Activated CD4-positive, alpha-beta T cell treated with anti-CD3 and anti-CD28 coated beads, Interleukin-2, amount 10 ng/mL, durations not matched to agents 24 days and 14 days (primary cell): ENCODE measurements around the gene NT5DC3. TPM values are rescaled to one million over a fixed set of nuclear protein-coding genes. Genes with fewer than 3 reads are reported as not detected.
"Not testable (repeated sequence)": the region's sequence is repeated elsewhere in the genome, so short reads cannot be mapped to it uniquely, and the experiment has no call there.

Experiments
- DNase-seq: peaks from one replicate; pipeline ENCODE4 v3.0.0; 2022
- H3K27ac Mint-ChIP-seq: one replicate; pipeline ENCODE4 v1.8.0; 2022; ENCODE audit warnings: mild to moderate bottlenecking, mixed read lengths
- H3K27me3 Mint-ChIP-seq: one replicate; pipeline ENCODE4 v1.8.0; 2022; ENCODE audit warnings: mixed read lengths
- H3K36me3 Mint-ChIP-seq: one replicate; pipeline ENCODE4 v1.8.0; 2022; ENCODE audit warnings: low read depth, mild to moderate bottlenecking, mixed read lengths
- H3K4me1 Mint-ChIP-seq: one replicate; pipeline ENCODE4 v1.8.0; 2021; ENCODE audit warnings: mixed read lengths
- H3K4me3 Mint-ChIP-seq: one replicate; pipeline ENCODE4 v1.8.0; 2022; ENCODE audit warnings: mild to moderate bottlenecking, moderate library complexity, mixed read lengths
- H3K9me3 Mint-ChIP-seq: one replicate; pipeline ENCODE4 v1.8.0; 2021; ENCODE audit warnings: mixed read lengths
- intact Hi-C: fragments of 100-400 bp; cut with micrococcal nuclease; formaldehyde crosslinking; loops from one replicate; pipeline ENCODE4 v1.15.1; 2023
- total RNA-seq: library from RNA; stranded (reverse); gene quantifications from 2 replicates; pipeline ENCODE4 v1.2.3, GENCODE V29; 2022

NT5DC3 gene
- total RNA-seq, 1 donor from 2014 or later, result 14.9 TPM

DNA sequence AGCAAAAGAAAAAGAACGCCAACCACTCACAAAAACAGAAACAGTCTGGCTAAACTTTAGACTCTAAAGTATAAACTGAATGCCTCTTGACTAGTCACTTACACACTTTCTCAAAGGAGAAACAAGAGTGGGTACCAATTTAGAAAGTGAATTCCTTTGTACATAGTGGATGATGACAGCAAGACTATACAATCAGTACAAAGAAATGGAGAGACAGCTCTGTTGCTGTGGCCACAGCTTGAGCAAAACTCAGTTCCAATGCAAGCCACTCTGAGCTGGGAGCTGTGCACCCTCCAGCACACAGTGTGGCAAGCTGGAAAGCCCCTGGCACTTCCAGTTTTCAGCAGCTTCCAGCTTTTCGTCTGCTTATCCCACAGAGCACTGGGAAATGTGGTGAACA is 21.7 kb downstream of the NT5DC3 start:
- intact Hi-C loops, result no loop called here
- peaks cover 10% of the 10 kb centered on the region for H3K36me3 Mint-ChIP-seq
- DNase-seq, result no peak
- H3K9me3 Mint-ChIP-seq, result peaks cover 2% of the 10 kb centered on the region
- H3K4me3 Mint-ChIP-seq, result no peak overlapping the region
- H3K27ac Mint-ChIP-seq, result no peak overlapping the region
- no peaks in the 10 kb centered on the region for H3K27me3 Mint-ChIP-seq
- H3K4me1 Mint-ChIP-seq, result peaks cover 3% of the 10 kb centered on the region

DNA sequence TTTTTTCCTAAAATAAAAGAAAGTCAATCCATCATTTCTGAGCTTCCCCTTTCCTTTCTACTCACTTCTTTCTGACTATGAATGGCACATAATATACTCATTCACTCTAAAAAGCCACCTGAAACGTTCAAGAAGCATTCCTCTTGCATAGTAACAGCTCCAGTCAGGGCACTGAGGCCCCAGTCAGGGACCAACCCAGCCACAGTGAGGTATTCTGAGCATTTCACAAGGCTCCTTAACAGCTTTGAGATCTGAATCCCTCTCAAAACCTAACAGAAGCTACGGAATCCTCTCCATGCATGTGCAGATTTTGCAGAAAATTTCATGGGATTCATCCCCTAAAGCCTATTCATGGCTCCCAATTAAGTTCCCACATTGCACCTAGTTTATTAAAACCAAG is 23.2 kb downstream of the NT5DC3 start:
- H3K27ac Mint-ChIP-seq, result no peak overlapping the region

DNA sequence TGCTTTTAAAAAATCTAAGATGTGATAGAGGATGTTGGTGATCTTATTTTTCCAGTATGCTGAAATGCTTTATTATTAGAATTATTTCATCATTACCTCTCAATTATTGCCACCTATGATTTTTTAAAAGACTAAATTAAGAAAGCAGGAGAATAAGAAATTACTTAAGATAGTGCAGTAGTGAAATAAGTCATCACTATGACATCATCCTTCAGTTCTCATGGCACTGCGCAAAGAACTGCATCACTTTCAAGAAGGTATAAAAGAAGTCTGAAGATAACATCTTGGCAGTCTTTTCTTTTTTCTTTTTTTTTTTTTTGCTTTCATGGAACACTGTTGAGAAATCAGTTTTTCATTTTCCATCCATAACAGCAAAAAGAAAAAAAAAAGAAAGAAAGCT is 24.4 kb downstream of the NT5DC3 start:
- H3K27ac Mint-ChIP-seq, result no peak overlapping the region
- peaks cover 2% of the 10 kb centered on the region for H3K9me3 Mint-ChIP-seq
- H3K27me3 Mint-ChIP-seq, result no peaks in the 10 kb centered on the region
- no peak for DNase-seq
- intact Hi-C loops, result no loop called here
- peaks cover 3% of the 10 kb centered on the region for H3K4me1 Mint-ChIP-seq
- no peak overlapping the region for H3K4me3 Mint-ChIP-seq
- H3K36me3 Mint-ChIP-seq, result peaks cover 13% of the 10 kb centered on the region

More for the DNA sequence above, 23.2 kb downstream of the NT5DC3 start:
- intact Hi-C loops, result no loop called here
- H3K36me3 Mint-ChIP-seq, result peaks cover 13% of the 10 kb centered on the region
- H3K9me3 Mint-ChIP-seq, result peaks cover 2% of the 10 kb centered on the region
- no peak overlapping the region for H3K4me3 Mint-ChIP-seq
- H3K4me1 Mint-ChIP-seq, result peaks cover 3% of the 10 kb centered on the region
- no peaks in the 10 kb centered on the region for H3K27me3 Mint-ChIP-seq
- no peak for DNase-seq

DNA sequence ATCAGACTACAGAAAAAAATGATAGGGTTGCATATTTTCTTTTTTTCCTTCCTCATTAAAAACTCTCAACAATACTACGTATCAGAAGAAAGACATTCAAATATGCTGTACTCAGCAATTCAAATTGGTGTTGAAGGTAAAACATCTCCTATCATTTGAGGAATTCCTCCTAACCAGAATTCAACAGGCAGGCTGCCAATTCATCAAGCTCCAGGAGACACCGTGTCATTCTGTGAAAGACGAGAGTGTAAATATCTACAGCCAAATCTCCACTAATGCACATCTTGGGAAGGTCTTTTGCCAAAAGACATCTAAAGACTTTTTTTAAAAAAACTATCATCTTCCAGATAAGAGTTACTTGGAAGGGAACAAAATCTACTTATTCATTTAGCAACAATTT is 26.6 kb downstream of the NT5DC3 start:
- H3K27me3 Mint-ChIP-seq, result no peaks in the 10 kb centered on the region
- peaks cover 7% of the 10 kb centered on the region for H3K36me3 Mint-ChIP-seq
- no peak overlapping the region for H3K4me3 Mint-ChIP-seq

DNA sequence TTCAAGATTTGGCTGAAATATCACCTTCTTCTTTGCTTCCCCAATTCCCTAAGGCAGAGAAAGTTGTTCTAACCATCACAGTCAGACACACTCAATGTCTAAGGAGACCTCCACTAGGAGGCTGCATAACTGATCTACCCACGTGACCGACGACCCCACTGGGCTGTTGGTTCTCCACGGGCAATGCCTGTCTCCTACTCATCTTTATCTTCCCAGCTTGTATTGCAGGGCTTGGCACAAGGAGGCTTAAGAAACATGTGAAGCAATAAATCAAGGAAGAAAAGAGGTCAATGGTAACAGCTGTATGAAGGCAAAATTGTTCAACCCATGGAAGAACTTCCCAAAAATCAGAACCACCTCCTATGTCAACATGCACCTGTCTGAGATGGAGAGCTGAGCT is 27.1 kb downstream of the NT5DC3 start:
- no peak overlapping the region for H3K27ac Mint-ChIP-seq
- intact Hi-C loops, result no loop called here
- H3K9me3 Mint-ChIP-seq, result no peaks in the 10 kb centered on the region
- no peak overlapping the region for H3K4me3 Mint-ChIP-seq
- H3K4me1 Mint-ChIP-seq, result peaks cover 1% of the 10 kb centered on the region
- no peaks in the 10 kb centered on the region for H3K27me3 Mint-ChIP-seq
- no peak for DNase-seq
- H3K36me3 Mint-ChIP-seq, result peaks cover 6% of the 10 kb centered on the region

More for the DNA sequence above, 26.6 kb downstream of the NT5DC3 start:
- DNase-seq, result no peak
- Mint-ChIP-seq H3K4me1 (peaks cover 3% of the 10 kb centered on the region), H3K27ac (no peak overlapping the region), H3K9me3 (no peaks in the 10 kb centered on the region)
- intact Hi-C loops, result no loop called here

DNA sequence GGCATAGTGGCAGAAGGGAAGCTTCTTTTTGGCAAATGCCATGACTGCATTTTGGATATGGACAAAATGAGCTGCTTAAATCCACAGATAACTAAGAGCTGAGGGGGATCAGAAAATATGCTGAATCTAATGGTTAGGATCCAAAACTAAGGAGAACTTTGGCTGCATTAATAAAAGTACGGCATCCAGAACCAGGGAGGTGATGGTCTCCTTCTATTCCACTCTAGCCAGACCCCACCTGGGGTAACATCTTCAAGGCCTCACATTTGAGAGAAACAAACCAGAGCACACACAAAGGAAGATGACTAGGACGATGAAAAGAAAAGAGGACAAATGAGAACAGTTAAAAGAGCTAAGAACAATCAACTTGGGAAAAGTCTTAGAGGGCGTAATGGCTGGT is 27.6 kb downstream of the NT5DC3 start:
- intact Hi-C loops, result no loop called here
- Mint-ChIP-seq H3K36me3 (peaks cover 5% of the 10 kb centered on the region), H3K9me3 (no peaks in the 10 kb centered on the region), H3K4me1 (no peaks in the 10 kb centered on the region), H3K27me3 (no peaks in the 10 kb centered on the region), H3K4me3 (no peak overlapping the region), H3K27ac (no peak overlapping the region)
- no peak for DNase-seq

GRCh38 chr12:103812789-103813188 is 28.2 kb downstream of the NT5DC3 start:
- Mint-ChIP-seq H3K27me3 (no peaks in the 10 kb centered on the region), H3K27ac (no peak overlapping the region), H3K4me3 (no peak overlapping the region), H3K4me1 (peaks cover 3% of the 10 kb centered on the region), H3K36me3 (peaks cover 5% of the 10 kb centered on the region), H3K9me3 (no peaks in the 10 kb centered on the region)
- intact Hi-C loops, result no loop called here
- no peak for DNase-seq

GRCh38 chr12:103811791-103812190 is 29.2 kb downstream of the NT5DC3 start:
- H3K4me3 Mint-ChIP-seq, result no peak overlapping the region
- no peak for DNase-seq
- peaks cover 3% of the 10 kb centered on the region for H3K4me1 Mint-ChIP-seq
- H3K27ac Mint-ChIP-seq, result no peak overlapping the region
- H3K27me3 Mint-ChIP-seq, result no peaks in the 10 kb centered on the region
- no peaks in the 10 kb centered on the region for H3K9me3 Mint-ChIP-seq
- H3K36me3 Mint-ChIP-seq, result peaks cover 5% of the 10 kb centered on the region
- intact Hi-C loops, result no loop called here

DNA sequence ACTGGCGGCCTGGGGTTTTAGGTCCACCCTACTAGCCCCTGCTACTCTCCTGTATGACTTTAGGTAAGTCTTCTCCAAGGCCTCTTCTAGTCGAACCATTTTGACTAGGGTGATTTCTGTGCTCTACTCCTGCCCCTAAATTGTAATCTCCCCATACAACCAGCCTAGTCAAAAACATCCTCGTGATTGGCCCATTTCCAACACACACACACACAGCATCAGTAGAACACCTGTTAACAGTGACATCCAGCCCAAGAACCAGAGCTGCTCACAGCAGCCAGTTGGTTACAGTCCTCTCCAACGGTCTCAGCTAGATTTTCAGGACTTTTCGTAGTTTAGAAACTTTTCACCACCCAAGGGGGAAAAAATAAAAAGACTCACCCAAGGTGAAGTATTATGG is 30.9 kb downstream of the NT5DC3 start:
- Mint-ChIP-seq H3K36me3 (peaks cover 5% of the 10 kb centered on the region), H3K27ac (no peak overlapping the region), H3K27me3 (no peaks in the 10 kb centered on the region), H3K9me3 (no peaks in the 10 kb centered on the region), H3K4me1 (peaks cover 3% of the 10 kb centered on the region), H3K4me3 (no peak overlapping the region)
- intact Hi-C loops, result no loop called here
- no peak for DNase-seq

GRCh38 chr12:103809639-103810038 is 31.4 kb downstream of the NT5DC3 start:
- H3K36me3 Mint-ChIP-seq, H3K27ac Mint-ChIP-seq, H3K27me3 Mint-ChIP-seq, H3K9me3 Mint-ChIP-seq, DNase-seq, intact Hi-C loops, H3K4me3 Mint-ChIP-seq, H3K4me1 Mint-ChIP-seq: not testable (repeated sequence)

DNA sequence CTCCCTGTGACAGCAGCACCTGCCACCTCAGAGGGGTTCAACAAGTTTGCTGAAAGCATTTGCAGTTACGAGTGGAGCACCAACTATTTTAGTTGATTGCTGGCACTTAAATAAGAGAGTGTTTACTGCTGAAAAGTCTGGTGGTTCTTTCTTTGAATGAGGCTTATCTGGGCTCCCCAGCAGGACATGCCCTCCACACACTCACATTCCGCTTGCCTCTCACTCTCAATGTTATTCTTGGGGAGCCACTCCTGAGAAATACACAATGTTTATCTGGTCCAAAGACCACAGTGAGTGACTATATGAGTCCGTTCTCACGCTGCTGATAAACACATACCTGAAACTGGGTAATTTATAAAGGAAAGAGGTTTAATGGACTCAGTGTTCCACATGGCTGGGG is 31.9 kb downstream of the NT5DC3 start:
- Mint-ChIP-seq H3K27me3 (no peaks in the 10 kb centered on the region), H3K36me3 (peaks cover 3% of the 10 kb centered on the region), H3K4me3 (no peak overlapping the region), H3K27ac (no peak overlapping the region), H3K4me1 (peaks cover 3% of the 10 kb centered on the region), H3K9me3 (no peaks in the 10 kb centered on the region)
- intact Hi-C loops, result no loop called here
- no peak for DNase-seq

- Mint-ChIP-seq H3K27ac (no peak overlapping the region), H3K4me1 (peaks cover 3% of the 10 kb centered on the region), H3K27me3 (no peaks in the 10 kb centered on the region), H3K4me3 (no peak overlapping the region), H3K36me3 (peaks cover under 1% of the 10 kb centered on the region), H3K9me3 (no peaks in the 10 kb centered on the region)
- intact Hi-C loops, result no loop called here
- DNase-seq, result no peak
Observed at GRCh38 chr12:103808239-103808880, 32.7 kb downstream of the NT5DC3 start.

DNA sequence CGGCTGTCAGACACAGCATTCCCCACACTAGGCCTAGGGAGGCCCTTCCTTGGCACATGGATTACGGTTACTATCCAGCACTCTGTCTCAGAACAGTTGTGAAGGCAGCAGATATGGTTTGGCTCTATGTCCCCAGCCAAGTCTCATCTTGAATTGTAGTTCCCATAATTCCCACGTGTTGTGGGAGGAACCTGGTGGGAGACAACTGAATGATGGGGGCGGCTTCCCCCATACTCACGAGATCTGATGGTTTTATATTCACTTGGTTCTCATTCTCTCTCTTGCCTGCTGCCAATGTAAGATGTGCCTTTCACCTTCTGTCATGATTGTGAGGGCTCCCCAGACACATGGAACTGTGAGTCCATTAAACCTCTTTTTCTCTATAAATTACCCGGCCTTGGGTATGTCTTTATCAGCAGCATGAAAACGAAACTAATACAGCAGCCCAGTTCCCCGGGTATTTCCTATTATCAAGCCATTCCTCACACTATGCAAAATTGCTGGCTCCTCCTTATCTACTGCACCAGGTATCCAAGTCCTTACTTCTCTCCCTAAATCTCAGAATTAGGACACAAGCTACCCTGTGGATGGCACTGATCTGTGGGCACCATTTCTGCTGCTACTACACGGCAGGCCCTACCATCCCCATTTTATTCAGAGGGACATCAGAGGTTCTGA is 33.3 kb downstream of the NT5DC3 start:
- H3K36me3 Mint-ChIP-seq, result no peaks in the 10 kb centered on the region
- no peak for DNase-seq
- H3K4me3 Mint-ChIP-seq, result no peak overlapping the region
- H3K9me3 Mint-ChIP-seq, result no peaks in the 10 kb centered on the region
- H3K4me1 Mint-ChIP-seq, result peaks cover 3% of the 10 kb centered on the region
- H3K27me3 Mint-ChIP-seq, result no peaks in the 10 kb centered on the region
- intact Hi-C loops, result no loop called here
- no peak overlapping the region for H3K27ac Mint-ChIP-seq

GRCh38 chr12:103806803-103807202 is 34.2 kb downstream of the NT5DC3 start:
- no peaks in the 10 kb centered on the region for H3K9me3 Mint-ChIP-seq
- intact Hi-C loops, result no loop called here
- no peaks in the 10 kb centered on the region for H3K27me3 Mint-ChIP-seq
- DNase-seq, result no peak
- H3K36me3 Mint-ChIP-seq, result no peaks in the 10 kb centered on the region
- H3K4me3 Mint-ChIP-seq, result no peak overlapping the region
- no peak overlapping the region for H3K27ac Mint-ChIP-seq
- peaks cover 3% of the 10 kb centered on the region for H3K4me1 Mint-ChIP-seq
